ENCODE measurements around the gene FBXO42.

DNA sequence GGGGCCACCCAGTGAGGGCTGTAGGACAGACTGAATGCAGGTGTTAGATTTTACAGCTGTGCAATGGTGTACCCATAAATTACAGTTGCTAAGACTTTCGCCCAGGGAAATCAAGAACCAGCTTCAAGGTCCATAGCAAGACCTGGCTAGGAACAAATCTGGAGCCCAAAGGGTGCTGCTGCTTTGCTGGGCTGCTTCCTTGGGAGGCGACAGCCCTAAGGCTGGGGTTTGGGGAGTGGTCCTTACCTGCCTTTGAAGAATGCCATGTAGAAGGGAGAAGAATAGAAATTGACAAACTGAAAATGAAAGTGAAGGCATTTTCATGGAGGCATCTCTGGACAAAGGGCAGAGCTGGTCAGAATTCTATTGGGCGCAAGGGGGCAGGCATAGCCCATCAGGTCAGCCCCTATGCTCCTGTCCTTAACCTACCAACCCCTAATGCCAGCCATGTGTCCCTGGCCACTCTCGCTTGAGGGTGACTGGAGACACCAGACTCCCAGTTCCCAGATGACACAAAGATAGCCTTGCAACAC lies 132.2 kb downstream of the FBXO42 start:
- TF ChIP-seq, protein P1, sequence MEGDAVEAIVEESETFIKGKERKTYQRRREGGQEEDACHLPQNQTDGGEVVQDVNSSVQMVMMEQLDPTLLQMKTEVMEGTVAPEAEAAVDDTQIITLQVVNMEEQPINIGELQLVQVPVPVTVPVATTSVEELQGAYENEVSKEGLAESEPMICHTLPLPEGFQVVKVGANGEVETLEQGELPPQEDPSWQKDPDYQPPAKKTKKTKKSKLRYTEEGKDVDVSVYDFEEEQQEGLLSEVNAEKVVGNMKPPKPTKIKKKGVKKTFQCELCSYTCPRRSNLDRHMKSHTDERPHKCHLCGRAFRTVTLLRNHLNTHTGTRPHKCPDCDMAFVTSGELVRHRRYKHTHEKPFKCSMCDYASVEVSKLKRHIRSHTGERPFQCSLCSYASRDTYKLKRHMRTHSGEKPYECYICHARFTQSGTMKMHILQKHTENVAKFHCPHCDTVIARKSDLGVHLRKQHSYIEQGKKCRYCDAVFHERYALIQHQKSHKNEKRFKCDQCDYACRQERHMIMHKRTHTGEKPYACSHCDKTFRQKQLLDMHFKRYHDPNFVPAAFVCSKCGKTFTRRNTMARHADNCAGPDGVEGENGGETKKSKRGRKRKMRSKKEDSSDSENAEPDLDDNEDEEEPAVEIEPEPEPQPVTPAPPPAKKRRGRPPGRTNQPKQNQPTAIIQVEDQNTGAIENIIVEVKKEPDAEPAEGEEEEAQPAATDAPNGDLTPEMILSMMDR (IDR thresholded peaks at IDR 0.05; ENCODE audit: low read depth, low read length, missing input control): peak; percentile 4
- TF ChIP-seq TAF1 (conservative IDR thresholded peaks at IDR 0.05): no peak
- TF ChIP-seq GABPA (IDR thresholded peaks at IDR 0.05 in 1 of 2, conservative IDR thresholded peaks at IDR 0.05 in 1 of 2): no peak
- TF ChIP-seq FOXA1 (IDR thresholded peaks at IDR 0.05): no peak
- no peak for TF ChIP-seq ATF3 (IDR thresholded peaks at IDR 0.05)
- TF ChIP-seq REST (IDR thresholded peaks at IDR 0.05): no peak
- peak; percentile 23 for TF ChIP-seq YY1 (IDR thresholded peaks at IDR 0.05)
- TF ChIP-seq NR2F2 (IDR thresholded peaks at IDR 0.05): no peak
- no peak for TF ChIP-seq MAX (IDR thresholded peaks at IDR 0.05)
- TF ChIP-seq JUND (IDR thresholded peaks at IDR 0.05): no peak
- TF ChIP-seq RXRA (IDR thresholded peaks at IDR 0.05): no peak
- no peak for TF ChIP-seq ZBTB33 (IDR thresholded peaks at IDR 0.05)
- TF ChIP-seq FOXA2 (IDR thresholded peaks at IDR 0.05): no peak
- TF ChIP-seq SP1 (IDR thresholded peaks at IDR 0.05): no peak
